Erythroblast (primary cell): ENCODE data around the gene EIF5AL1.

Source experiments
- GATA1 ChIP-seq: IDR thresholded peaks from 2 replicates; pipeline ENCODE4 v1.6.1; 2011; ENCODE audit warnings: low read depth, mild to moderate bottlenecking, control low read depth, low read length, moderate library complexity
- POLR2A ChIP-seq: IDR thresholded peaks from 2 replicates; pipeline ENCODE4 v1.6.1; 2011; ENCODE audit warnings: mild to moderate bottlenecking, low read length

GRCh38 chr10:79559726-79560125 lies 47.4 kb downstream of the EIF5AL1 start:
- TF ChIP-seq POLR2A (no peak), GATA1 (no peak)
